NCI-H128 (cell line): ENCODE measurements around the gene C1orf210.

Experiments
- DNase-seq: peaks from one replicate; lab custom pipeline; 2025; ENCODE audit not compliant: unreplicated experiment; lab: John Stamatoyannopoulos, UW

C1orf210 gene

DNA sequence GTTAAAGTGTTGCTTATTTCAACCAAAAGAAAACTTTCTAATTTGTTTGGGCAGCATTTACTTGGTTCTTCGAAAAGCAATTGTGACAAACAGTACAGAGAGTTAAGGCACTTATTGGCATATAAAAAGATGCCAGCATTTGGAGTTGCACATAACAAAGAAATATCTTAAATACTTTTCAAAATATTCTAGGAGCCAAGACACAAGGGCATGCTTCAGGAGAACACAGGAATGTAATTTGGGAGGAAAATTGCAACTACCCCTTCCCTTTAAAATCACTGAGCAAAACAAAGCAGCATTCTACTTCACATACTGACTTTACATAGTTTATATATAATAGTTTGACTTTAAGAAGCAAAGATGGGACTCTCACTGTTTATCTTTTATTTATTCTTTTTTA, 10.8 kb upstream of the C1orf210 start:
- no peak for DNase-seq

DNA sequence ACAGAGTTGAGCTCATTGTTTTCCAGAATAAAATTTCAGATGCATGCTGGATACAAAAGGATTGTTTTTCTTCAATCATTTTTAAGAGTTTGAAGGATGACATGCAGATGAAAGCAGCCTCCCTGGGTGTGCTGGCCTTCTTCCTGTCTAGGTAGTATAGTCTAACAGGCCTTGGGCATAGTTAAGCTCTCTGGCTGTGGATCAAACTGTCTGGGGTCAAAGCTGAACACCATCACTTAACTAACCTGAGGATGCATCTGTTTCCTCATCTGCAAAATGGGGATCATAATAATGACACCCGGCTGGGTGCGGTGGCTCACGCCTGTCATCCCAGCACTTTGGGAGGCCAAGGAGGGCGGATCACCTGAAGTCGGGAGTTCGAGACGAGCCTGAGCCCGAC, 9.4 kb upstream of the C1orf210 start:
- DNase-seq: no peak

DNA sequence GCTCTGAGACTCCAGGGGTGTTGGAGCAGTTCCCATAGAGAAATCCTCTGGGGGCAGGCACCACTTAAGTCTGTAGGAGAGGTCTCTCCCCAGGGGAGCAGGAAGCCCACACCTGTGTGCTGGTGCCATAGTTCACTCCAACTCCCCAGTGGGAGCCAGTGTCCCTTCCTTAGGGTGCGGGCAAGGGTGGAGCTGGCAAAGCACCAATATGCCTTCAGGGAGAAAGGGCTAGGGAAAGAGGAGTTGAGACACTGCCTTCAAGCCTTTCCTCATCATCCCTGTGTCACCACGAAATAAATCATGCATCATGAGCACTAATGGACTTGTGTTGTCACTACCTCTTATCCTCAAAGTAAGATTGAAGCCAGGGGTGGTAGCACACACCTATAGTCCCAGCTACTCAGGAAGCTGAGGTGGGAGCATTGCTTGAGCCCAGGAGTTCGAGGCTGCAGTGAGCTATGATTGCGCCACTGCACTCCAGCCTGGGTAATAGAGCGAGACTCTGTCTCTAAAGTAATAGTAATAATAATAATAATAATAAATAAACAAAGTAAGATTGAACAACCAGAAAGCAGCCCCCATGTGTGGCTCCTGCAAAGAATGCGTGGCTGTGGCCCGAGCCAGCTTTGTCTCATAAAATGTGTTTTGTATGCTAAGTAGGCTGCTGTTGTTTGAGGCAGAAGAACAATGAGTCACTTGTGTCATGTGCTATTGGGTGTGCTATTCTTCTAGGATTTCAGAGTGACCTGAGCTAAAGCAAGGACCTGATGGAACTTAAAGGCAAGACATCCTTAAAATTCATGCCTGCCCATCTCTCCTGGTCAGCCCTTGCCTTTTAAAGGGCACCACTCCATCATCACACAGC, 8.7 kb upstream of the C1orf210 start:
- no peak for DNase-seq

DNA sequence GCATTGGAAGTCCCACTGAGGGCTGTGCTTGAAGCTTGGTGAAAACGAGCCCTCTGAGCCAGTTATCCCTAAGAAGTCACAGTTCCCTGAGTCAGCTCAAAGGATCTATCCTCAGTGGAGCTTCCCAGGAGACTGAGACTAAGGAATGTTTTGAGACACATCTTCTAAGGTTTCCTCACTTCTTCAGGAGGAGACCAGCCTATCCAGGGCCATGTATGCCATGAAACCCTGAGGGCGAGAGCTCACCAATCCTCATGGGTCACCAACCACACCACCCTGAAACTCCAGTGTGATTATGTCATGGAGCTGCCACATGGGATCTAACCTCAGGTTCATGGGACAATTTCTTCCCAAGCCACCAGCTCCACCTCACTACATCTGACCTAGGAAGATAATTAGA, 7.8 kb upstream of the C1orf210 start:
- no peak for DNase-seq

DNA sequence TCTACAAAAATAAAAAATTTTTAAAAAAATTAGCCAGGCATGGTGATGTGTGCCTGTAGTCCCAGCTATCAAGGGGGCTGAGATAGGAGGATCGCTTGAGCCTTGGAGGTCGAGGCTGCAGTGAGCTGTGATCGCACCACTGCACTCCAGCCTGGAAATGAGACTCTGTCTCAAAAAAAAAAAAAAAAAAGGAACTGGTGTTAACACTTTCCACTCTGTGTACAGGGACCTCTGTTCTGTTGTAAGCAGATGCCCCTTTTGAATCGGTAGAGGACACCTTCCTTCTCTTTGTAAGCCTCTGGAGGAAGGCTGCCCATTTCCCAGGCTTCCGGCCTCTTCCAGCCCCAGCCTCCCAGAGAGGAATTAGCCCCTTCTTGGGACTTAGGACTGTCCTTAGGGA, 7.3 kb upstream of the C1orf210 start:
- no peak for DNase-seq

DNA sequence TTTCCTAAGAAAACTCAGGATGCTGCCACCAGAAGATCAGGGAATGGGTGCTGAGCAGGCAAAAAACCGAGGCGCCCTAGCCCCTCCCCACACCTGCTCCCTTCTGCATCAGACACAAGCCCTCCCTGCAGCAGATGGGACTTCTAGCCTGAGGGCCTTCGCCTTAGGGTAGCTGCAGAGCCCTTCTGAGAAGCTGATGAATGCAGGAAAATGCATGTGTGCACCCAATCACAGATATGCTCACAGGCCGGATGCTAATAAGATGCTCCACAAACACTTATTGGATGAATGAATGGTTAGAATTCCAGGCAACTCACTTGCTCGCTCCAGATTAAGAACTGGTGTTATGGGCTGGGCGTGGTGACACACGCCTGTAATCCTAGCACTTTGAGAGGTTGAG, 6.8 kb upstream of the C1orf210 start:
- DNase-seq: no peak

DNA sequence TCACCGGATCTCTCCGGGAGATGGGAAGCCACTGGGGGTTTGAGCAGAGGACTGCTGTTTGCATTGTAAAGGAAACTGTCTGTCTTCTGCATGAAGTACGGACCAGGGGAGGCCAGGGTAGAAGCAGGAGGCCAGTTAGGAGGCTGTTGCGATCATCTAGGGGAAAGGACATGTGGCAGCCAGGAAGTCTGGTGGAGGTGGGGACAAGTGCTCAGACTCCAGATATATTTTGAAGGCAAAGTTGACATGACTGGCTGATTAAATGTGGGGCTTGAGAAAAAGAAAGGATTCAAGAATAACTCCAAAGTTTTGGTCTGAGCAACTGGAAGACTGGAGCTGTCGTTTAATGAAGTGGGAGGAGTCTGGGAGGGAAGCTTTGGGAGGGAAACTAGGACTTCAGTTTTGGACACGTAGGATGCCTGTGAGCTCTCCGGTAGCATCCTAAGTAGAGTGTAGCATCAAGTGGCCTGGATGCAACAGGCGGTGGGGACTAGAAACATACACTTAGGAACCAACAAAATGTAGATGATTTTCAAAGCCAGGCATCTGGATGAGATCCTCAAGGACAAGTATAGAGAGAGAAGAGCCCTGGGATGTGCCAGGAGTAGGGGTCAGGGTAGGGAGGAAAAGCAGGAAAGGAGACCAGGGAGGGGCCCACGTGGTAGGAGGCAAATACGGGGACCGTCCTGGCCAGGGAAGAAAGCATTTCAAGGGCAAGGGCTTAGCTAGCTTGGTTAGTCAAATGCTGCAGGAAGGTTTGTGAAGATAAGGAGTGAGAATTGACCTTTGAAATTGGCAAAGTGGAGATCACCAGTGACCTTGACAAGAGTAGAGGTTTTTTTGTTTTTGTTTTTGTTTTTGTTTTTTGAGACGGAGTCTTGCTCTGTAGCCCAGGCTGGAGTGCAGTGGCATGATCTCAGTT, 3.7 kb upstream of the C1orf210 start:
- no peak for DNase-seq

DNA sequence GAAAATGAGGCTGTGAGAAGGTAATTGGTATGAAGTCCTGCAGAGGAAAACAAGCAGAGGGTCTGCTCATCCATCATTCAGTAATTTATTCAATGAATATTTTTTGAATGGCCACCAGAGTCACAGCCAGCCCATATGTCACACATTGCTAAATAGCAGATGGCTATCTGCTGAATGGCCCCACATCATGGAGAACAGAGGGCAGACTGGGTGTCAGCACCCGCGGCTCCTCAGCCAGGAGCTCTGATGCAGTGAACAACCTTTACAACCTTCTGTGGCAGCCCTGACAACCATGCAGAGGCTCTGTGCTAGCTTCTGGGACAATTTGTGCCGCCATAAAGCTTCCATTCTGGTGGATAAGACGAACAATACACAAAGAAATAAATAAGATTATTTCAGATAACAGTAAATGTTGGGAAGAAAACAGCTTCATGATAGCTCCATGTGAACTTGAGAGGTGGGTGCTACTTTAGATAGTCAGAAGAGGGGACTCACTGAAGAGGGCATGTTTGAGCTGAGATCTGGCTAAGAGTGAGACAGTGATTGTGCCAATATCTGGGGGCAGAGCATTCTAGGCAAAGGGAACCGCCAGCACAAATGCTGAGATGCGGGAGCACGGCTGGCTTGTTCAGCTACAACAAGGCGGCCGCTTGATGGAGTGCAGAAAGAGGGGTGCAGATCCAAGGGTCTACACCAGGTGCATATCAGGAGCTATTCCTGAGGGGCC, 2.8 kb upstream of the C1orf210 start:
- DNase-seq: no peak

DNA sequence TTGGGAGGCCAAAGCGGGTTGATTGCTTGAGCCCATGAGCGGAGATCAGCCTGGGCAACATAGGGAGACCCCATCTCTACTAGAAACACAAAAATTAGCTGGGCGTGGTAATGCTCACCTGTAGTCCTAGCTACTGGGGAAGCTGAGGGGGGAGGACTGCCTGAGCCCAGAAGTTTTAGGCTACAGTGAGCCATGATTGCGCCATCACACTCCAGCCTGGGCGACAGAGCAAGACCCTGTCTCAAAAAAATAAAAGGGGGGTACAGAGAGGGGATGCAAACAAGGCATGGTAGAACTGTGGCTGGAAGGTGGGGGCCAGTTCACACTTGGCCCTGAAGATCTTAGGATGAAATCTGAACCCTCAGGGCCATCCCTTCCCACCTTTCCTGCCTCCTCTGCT, 1.2 kb upstream of the C1orf210 start:
- DNase-seq: no peak

DNA sequence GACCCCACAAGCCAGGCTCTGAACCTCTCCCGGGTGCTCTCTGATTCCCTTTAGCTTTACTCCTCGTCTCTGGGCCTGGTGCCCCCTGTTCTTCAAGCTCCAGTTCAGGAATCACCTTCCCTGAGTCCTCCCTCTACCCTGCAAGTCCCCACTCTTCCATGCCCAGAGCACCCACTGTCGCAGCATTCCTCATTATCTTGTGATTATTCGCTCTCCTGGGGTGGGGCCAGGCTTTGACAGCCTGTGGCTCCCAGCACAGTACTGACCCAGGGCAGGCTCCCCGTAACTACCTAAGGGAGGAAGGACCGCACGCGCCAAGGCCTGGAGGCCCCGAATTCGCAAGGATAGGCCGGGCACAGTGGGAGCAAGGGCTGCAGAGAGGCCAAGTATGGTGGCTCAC, 734 bp upstream of the C1orf210 start:
- DNase-seq: no peak

DNA sequence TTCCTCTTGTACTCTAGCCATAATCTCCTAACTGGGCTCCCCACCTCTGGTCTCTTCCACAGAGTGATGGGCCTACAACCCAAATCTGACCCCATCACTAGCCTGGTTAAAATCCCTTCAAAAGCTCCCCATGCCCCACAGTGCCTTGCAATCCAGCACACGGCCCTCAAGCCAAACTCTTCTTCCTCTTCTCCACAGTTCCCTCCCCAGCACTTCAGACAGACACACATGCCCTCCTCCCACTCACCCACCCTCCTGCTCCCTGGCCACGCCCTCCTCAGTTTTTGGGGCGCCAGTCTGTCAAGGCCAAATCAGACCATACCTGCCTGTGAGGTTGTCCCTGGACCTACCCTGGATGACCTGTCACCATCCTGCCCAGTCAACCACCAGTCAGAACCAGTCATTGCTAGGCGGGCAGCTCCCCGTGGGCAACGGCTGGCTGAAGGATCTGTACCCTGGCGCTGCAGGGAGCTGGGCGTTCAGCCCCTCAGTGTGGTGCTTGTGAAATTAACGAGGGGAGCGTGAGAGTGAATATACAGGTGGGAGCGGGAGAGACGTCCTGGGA, 753 bp downstream of the C1orf210 start:
- no peak for DNase-seq

DNA sequence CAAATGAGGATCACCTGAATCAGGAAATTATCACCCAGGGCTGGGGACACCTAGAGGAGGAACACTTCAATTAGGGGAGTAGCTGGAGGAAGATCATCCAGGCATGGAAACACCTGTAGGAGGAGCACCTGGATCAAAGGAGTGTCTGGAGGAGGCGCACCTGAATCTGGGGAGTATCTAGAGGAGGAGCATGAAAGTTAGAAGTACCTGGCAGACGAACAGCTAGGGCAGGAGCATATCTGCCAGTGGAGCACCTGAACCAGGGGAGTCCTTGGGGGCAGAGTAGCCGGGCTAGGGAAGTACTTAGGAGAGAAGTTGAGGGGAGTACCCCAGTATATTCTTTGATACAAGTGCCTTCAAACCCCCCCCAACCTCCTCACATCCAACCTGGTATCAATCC, 1.3 kb downstream of the C1orf210 start:
- DNase-seq: no peak

DNA sequence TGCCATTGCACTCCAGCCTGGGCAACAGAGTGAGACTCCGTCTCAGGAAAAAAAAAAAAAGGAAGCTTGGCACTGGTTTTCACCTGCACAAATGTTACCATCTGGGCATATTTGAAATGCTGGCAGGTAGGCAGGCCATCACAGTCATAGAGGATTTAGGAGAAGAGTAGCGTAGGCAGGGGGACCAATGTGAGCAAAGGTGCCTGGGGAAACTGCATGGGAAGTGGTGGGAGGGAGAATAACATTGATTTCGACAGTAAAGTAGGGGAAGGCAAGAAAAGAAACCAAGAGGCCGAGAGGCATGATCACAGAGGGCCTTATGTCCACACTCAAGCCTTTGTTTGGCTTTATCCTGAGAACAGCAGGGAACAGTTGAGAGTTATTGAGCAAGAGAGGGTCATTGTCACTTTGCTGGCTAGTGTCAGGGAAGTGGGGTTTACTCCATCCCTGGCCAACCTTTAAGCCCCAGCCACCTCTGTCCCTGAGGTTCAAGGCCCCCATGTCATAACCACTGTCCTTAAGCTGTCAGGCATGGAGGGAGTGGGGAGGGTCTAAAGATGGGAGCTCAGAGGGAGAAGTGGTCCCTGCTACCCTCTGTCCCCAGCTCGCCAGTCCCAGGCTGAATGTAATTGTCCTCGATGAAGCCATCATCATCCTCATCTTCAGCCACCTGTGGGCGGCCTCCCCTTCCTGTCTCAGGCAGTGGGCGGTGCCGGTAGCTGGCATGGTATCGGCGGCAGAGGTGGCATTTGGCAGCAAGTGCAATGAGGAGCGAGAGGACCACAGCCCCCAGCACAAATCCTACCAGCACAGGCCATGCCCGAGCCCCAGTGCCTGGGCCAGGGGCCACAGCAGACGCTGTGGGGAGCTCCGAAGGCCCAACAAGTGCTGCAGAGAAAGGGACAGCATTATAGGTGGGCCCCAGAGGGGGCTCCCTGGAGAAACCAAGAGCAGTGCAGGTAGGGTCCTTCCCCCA, 2.9 kb downstream of the C1orf210 start:
- no peak for DNase-seq

DNA sequence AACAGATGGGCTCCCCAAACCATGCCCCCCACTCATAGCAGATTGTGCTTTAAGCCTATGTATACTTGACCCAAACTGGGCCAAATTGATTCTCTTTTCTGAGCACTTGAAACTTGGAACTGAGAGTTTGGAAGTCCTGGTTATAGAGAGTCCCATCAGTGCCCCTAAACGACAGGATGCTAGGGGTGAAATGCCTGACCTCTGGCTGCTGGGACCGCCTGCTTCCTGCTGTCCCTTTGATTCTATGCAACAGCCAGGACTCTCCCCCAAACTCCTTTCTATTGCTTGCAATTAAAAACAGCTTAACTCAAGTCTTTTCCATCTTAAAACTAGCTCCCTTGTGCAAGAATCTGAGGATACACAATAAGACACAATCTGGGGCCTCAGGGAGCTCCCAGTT, 4.7 kb downstream of the C1orf210 start:
- no peak for DNase-seq

DNA sequence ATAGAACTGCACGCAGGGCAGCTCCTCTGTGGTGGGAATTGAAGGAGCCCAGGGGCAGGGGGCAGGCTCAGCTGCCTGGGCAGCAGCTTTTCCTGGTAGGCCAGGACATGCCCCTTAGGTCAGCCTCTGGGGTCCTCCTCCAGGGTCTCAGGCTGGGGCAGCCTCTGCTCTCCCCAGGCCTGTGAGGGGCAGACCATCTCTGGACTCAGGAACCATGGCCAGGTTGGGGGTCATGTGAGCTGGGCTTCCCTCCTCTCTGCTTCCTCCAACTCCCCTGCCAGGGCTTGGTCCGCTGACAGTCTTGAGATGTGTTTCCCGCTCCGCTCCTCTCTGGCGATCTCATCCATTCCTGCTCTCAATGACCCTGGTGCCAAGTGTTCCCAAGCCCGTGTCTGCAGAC, 5.7 kb downstream of the C1orf210 start:
- DNase-seq: no peak

DNA sequence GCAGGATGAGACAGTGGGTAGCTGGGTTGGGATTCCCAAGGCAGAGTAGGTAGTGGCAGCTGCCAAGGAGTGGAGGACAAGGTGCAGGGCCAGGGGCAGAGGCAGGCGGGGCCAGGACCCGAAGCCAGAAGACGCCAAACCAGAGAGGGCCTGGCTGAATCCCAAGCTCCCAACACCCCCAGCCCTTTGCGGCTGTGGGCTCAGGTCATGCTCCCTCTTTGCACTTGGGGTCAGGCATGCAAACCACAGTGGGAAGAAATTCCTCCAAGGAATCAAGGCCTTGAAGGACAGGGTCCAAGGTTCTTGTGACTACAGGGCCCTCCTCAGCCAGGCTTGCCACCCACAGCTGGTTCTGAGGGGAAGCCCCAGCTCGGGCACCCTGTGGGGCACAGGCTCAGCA, 6.2 kb downstream of the C1orf210 start:
- DNase-seq: no peak

DNA sequence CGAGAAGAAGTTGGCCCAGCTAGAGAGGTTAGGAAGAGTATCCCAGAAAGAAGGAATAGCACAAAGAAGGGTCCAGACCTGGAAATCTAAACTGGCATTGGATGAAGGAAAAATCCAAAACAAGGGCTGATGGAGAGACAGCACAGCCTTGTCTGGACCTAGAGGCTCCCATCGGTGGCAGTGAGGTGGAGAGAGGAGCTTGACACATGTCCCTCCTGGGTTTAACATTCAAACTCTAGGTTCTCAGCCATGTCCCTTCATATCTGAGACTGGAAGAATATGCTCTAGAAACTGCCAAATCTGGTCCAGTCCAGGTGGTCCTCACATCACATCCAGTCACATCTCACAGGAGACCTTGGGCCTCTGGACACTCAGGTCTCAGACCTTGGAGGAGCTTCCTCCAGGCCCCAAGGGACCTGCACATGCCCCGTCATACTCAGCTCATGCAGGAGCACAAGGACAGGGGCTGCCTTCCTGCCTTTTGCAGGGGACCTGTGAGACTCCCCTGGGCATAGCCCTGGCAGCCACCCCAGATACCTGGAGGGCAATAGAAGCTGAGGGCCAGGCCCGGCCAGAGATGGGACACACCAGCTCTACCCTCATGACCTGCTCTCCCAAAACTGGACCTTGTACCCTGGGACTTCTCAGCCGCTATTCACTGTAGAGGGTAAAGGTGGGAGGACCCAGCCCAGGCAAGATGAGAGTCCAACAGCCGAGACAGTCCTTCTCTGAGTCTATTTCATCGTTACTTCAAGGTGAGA, 8.1 kb downstream of the C1orf210 start:
- DNase-seq: no peak

DNA sequence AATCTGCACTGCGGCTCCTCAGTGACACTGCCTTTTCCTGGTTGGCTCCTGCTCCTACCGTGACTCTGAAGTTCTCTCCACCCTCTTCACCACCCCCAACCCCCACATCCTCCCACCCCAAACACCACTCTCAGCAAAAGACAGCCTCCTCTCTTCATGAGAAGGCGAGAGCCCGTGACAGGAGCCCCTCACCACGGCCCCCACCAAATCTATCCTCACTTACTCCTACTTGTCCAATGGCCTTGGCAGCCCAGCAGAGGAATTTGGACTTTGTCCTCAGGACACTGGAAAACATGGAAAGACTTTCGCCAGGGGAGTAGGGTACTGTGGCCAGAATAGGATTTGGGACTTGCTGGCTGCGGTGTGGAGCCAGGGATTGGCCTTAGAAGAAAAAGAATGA, 8.7 kb downstream of the C1orf210 start:
- DNase-seq: no peak
